ENCODE data around the gene TUBA3E.
"Not testable (repeated sequence)": the region's sequence is repeated elsewhere in the genome, so short reads cannot be mapped to it uniquely, and the experiment has no call there.

Gene TUBA3E

DNA sequence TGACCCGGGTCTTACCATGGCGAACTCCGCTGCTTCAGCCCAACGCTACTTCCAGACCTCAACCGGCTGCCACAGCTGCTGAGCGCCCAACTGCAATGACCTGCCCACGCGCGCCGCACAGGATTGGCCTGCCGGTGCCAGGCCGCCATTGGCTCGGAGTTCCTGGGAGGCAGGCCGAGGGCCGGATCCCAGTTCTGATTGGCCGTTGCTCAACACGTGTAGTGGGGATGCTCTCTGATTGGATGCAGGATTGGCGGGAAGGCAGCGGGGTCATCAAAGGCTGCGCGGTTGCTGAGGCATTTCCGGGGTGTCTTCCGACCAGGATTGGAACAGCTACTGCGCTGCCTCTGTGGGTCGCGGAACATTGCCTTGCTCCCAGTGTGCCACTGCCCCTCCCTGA is at the start of gene TUBA3E:
Gene TUBA3E (minus strand): TSS at position 97 of the 400 bp plus-strand sequence. CDS start 79 bp downstream, at position 18.
- no peak for DNase-seq (ENCODE audit: low read depth in 2 of 2)

DNA sequence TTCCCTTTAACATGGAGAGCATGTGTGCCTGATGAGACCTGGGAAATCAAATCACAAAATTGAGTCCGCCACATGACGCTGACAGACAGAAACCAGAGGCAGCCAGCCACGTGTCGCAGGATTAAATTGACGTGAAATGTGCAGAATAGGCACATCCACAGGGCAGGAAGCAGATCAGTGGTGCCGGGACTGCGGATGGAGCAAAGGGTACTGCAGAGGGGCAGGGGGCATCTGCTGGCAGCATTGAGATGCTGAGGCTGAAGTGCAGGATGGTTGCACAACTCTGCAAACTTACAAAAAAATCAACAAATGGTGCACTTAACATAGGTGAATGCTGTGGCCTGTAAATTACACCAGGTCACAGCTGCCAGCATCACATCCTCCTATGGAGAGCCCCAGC is 48.2 kb upstream of the TUBA3E start:
- no peak for DNase-seq (ENCODE audit: low read depth in 2 of 2)

DNA sequence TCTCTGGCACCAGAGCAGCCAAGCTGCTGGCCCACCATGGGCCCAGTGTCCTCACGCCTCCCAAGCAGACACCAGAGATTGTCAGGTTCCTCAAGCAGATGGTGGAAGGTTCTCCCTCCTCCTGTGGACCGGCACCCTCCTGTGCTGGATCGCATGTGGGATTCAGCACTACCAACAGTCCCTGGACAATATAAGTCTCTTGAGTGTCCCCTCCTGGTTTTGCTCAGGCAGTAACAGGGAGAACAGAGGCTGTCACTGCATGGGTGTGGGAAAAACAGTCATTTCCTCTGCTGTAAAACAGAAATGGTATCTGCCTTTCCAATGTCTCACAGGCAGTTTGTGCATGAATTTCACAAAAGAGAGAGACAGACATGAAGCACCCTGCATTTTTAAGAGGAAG is 47.7 kb upstream of the TUBA3E start:
- DNase-seq (ENCODE audit: low read depth in 2 of 2): no peak

DNA sequence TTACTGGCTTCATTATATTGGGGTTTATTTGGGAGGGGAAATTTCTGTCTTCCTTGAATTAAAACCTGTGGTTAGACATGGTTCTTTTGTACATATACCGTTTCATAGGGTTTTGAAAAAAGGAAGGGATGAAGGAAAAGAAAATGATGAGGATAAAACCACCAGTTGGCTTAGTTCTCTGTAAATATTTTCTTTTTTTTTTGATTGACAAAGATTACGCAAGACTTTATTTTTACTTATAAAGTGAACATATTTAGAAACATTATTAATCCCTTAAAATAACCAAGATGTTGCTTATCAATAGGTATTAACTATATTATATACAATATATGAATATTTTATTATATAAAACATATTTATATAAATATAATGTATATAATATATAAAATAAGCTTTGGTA is 45.1 kb upstream of the TUBA3E start:
- DNase-seq (ENCODE audit: low read depth in 2 of 2): no peak

DNA sequence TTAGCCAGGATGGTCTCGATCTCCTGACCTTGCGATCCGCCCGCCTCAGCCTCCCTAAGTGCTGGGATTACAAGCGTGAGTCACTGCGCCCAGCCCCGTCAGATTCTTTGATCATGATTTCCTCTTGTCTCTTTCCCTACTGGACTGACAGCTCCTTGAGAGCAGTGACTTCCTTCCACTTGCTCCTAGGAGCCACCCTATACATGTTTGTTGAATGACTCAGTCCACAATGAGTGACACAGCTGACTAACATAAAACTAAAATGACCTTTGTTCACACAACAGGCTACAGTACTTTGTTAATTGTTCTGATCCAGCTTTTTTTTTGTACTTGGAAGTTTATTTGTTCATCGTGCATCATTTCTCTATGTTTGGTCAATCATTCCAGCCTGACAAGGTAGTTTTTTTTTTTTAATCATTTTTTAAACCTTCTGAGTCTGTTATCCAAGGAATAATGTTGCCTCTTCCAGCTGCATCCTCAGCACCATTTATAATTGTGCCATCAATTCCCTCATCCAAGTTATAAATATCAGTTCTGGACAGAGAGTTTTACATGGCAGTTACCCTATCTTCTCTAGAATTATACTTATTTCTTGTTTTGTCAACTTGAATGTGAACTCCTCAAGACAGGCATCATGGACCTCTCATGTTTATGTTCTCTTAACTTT is 42.9 kb upstream of the TUBA3E start:
- DNase-seq (ENCODE audit: low read depth in 2 of 2): no peak

DNA sequence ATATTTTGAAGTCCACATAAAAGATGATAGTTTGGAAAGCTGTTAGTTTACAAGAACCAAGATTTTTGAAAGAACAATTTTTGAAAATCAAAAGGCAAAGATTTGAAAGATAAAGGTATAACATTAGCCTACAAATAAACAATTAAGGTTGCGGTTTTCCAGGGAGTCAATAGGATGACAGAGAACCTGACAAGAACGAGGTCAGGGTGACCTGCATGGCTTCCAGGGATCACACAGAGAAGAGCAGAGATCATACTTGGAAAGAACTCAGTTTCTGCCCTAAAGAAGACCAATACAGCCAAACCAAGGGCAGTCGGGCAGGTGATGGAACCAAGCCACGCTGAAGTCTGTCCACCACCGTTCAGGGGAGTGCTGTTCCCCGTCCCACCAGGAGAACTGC is 41.3 kb upstream of the TUBA3E start:
- not testable (repeated sequence) for DNase-seq (ENCODE audit: low read depth in 2 of 2)

DNA sequence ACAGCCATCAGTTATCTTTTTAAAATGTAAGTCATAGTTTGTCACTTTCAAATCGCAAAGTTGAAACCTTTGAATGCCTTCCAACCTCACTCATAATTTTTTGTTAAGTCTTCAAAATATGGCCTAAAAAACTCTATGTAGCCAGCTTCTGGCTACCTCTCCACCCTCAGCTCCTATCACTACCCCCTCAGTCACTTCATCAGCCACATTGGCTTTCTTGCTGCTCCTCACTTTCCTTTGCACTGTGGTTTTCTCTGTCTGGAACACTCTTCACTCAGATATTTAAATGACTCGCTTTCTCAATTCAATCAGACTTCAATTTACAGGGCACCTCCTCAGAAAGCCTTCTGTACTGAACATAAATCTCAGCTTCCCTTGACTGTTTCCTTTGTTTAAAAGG is 34.8 kb upstream of the TUBA3E start:
- DNase-seq (ENCODE audit: low read depth in 2 of 2): not testable (repeated sequence)

DNA sequence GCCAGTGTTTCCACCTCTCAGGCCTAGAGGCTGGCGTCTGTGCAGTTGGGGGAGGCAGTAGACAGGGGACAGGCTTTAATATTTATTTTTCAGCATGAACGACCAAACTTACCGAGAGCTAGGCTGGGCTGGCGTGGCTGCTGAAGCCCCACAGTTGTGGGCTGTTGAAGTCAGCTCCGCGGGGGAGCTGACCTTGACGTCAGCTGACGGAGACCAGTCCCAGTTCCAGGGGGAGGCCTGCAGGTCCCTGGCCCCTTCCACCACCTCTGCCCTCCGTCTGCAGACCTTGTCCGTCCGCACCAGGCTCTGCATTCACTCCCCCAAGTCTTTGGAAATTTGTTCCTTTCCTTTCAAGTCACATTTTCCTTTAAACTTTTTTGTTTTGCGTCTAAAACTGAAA is 33.4 kb upstream of the TUBA3E start:
- no peak for DNase-seq (ENCODE audit: low read depth in 2 of 2)

DNA sequence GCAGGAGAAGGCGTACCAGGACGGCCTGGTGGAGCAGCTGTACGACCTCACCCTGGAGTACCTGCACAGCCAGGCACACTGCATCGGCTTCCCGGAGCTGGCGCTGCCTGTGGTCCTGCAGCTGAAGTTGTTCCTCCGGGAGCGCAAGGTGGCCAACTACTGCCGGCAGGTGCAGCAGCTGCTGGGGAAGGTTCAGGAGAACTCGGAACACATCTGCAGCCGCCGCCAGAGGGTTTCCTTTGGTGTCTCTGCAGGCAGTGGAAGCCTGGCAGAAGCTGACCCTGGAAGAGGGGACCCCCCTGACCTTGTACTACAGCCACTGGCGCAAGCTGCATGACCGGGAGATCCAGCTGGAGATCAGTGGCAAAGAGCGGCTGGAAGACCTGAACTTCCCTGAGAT is 32.7 kb upstream of the TUBA3E start:
- not testable (repeated sequence) for DNase-seq (ENCODE audit: low read depth in 2 of 2)

DNA sequence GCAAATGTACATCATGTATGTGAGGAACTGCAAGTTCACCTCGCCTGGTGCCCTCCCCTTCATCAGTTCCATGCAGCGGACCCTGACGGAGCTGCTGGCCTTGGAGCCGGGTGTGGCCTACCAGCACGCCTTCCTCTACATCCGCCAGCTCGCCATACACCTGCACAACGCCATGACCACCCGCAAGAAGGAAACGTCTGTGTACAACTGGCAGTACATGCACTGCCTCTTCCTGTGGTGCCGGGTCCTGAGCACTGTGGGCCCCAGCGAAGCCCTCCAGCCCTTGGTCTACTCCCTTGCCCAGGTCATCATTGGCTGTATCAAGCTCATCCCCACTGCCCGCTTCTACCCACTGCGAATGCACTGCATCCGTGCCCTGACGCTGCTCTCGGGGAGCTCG is 32.1 kb upstream of the TUBA3E start:
- DNase-seq (ENCODE audit: low read depth in 2 of 2): not testable (repeated sequence)

DNA sequence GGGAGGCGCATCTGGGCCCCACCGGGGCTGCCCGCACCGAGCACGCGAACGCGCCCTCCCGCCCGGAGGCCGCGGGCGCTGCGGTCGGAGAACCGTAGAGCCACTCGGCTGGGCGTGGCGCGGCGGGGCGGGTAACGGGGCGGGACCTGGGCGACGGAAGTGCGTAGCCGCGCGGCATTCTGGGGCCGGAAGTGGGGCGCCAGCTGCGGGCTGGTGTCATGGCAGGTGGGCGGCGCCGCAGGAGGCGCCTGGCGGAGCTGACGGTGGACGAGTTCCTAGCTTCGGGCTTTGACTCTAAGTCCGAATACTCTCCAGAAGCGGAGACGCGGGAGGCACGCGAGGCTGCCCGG is 30.9 kb upstream of the TUBA3E start:
- peak; percentile 2 to 8 for DNase-seq (ENCODE audit: low read depth in 2 of 2)

DNA sequence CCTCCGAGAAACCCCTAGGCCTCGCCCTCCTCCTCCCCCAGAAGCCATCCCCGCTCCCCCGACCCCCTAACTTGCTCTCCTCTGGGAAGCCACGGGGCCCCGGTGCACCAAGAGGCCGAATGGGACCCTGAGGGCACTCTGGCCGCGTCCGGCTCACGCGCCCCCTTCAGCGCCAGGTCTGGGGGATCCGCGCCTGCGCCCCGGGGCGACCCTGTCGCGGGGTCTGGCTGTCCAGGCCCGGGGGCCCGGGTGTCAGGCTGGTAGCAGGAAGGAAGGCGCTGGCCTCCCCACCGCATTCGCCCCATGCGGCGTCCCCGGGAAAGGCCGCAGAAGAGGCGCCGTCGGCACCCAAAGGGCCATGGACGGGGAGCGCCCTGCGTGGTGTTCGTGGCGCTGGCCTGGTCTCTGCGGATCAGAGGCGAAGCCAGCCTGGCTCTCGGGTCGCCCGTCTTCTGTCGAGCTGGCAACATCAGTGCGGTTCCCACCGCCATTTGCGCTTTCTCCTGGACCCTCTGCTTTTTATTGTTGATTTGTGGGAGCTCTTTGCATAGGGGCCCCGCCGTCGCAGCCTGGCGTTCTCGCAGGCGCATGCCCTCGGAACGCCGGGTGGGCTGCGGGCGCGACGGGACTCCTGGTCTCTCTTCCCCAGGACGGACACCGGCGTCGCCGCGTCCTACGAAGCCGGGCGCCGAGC is 30.4 kb upstream of the TUBA3E start:
- not testable (repeated sequence) for DNase-seq (ENCODE audit: low read depth in 2 of 2)

DNA sequence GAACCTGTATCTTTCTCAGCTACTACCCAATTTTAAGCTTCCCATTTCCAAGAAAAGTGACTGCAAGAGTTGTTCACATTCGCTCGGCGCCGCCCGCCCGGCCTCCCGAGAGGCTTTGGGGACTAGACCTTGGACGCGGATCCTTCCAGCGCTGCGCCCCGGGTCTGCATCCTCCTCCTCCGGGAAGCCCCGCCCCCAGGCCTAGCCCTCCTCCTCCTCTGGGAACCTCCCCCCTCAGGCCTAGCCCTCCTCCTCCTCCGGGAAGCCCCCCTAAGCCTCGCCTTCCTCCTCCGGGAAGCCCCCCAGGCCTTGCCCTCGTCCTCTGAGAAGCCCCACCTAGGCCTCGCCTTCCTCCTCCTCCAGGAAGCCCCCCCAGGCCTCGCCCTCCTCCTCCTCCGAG is 29.8 kb upstream of the TUBA3E start:
- DNase-seq (ENCODE audit: low read depth in 2 of 2): not testable (repeated sequence)

DNA sequence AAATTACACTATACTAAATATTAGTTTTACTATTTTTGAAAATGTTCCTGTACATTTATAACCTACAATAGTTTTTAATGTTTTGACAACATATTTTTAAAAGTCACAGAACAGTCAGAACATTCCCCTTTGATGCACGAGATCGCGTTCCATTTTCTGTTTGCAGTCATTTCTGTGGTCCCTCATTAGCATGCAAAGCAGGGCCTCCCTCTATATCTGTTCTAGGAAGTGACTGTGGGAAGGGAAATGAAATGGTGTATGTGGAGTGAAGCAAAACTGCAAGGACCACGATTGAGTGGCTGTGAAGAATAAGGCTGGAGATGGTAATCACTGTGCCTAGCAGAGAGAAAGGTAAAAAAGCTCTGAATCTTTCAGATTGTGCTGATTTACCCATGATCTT is 24.3 kb upstream of the TUBA3E start:
- not testable (repeated sequence) for DNase-seq (ENCODE audit: low read depth in 2 of 2)

DNA sequence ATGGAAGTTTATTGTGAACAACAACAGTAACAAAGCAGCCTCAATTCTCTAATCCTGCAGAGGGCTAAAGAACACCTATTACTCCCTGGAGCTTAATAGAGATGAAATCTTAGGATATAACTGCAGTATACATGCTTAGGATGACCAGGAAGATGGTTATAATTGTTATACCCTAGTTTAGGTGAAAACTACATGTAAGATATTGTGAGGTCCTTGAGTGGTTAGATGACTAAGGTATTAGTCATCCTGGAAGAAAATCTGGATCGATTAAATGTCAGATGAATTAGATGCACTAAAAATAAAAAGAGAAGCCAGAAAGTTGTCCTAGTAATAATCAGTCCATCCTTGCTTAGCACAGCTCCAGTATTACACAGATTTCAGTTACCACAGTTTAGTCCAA is 22.3 kb upstream of the TUBA3E start:
- DNase-seq (ENCODE audit: low read depth in 2 of 2): not testable (repeated sequence)

DNA sequence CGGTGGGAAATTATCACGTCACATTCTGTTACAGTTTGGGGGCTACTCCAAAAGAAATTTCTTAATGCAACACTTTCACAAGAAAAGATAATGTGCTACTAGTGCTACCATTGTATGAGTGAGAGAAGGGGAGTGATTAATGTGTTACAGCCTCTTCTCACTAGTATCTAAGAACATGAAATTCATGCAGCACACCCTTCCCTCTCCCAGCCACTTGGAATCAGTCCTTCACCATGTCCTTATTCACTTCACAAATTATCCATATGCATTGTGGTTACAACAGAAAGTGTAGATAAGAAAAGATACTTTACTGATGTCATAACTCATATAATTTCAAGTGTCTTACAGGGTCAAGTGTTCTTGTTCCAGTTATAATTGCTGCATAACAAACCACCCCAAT is 20.9 kb upstream of the TUBA3E start:
- not testable (repeated sequence) for DNase-seq (ENCODE audit: low read depth in 2 of 2)

DNA sequence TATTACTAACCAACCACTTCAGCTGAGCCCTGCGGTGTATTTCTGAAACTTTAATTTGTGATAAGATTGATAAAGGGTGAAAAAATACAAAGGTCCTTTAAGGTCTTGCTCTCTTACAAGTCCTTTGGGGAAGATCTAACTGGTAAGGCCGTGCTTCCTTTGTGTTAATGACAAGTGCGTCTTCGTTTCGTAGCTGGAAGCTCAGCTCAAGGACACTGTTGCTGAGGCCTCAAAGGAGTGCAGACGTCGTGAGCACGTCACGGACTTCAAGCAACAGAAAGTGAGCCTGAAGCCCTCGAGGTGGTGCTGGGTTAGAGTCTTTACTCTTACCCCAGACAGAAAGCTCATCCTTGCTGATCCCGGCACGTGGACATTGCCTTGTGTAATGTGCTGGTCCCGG is 8.8 kb upstream of the TUBA3E start:
- not testable (repeated sequence) for DNase-seq (ENCODE audit: low read depth in 2 of 2)

DNA sequence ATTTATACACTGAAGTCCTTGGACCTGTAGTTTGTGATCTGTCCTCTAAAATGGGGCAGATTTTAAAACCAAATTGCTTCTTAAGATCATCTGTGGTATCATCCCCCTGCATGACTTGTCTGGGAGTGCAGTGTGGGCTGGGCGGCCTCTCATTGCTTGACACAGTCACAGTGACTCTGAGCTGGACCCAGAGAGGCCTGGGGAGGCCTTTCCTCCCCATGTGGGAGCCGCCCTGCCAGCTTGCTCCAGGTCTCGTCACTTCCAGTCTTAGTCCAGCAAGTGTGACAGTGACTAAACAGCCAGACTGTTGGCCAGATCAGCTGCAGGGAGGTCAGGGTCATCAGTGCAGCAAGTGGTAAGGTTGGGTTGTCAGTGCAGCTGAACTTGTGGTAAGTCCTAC is 4.9 kb upstream of the TUBA3E start:
- not testable (repeated sequence) for DNase-seq (ENCODE audit: low read depth in 2 of 2)

DNA sequence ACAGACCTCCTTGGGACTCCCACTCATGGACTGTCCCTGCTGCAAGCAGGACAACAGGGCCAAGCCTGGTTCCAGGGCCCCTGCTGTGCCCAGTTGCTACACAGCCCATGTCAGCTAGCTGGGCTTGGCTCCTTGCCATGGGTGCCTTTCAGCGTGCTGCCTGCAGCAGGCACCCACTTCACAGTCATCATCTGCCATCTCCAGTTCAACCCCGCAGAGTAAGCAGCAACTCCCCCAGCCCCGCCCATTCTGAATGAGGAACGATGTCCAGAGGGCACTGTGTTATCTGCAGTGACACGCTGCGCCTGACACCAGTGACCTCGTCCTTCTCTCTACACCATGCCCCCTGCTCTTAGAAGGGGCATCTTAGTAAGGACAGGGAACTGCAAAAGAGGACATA is 4.3 kb upstream of the TUBA3E start:
- not testable (repeated sequence) for DNase-seq (ENCODE audit: low read depth in 2 of 2)

DNA sequence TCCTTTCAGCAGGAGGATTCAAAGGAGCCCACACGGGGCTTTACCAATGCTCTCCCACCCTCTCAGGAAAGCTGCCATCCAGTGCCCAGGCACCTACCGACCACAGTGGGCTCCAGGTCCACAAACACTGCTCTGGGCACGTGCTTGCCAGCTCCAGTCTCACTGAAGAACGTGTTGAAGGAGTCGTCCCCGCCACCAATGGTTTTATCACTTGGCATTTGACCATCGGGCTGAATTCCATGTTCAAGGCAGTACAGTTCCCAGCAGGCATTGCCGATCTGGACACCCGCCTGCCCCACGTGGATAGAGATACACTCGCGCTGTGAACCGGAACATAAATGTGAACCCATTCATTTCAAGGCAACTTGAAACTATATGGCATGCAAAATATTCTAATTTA is 2.2 kb downstream of the TUBA3E start:
- DNase-seq (ENCODE audit: low read depth in 2 of 2): not testable (repeated sequence)

DNA sequence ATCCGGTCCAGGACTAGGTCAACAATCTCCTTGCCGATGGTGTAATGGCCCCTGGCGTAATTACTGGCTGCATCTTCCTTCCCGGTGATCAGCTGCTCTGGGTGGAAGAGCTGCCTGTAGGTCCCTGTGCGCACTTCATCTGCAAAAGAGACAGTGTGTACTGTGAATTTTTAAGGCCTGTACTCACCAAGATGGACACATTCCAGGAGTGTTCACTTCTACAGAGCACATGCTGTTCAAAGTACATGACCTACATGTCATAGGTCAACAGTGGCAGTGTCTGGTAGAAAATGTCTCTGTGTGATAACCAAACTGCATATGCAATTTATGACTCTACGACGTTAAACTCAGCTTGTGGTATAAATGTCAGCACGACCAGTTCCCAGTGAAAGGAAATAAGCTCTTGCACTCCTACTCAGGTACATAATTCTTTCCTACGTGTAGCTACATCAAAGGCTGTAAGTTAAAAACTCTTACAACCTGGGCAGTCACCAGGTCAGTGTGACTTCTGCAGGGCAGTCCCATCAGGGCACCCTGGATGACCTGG is 3.1 kb downstream of the TUBA3E start:
- DNase-seq (ENCODE audit: low read depth in 2 of 2): not testable (repeated sequence)

DNA sequence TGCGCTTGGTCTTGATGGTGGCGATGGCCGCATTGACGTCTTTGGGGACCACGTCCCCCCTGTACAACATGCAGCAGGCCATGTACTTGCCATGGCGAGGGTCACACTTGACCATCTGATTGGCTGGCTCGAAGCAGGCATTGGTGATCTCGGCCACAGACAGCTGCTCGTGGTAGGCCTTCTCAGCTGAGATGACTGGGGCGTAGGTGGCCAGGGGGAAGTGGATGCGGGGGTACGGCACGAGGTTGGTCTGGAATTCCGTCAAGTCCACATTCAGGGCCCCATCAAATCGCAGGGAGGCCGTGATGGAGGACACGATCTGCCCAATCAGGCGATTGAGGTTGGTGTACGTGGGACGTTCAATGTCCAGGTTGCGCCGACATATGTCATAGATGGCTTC is 4.4 kb downstream of the TUBA3E start:
- DNase-seq (ENCODE audit: low read depth in 2 of 2): not testable (repeated sequence)

DNA sequence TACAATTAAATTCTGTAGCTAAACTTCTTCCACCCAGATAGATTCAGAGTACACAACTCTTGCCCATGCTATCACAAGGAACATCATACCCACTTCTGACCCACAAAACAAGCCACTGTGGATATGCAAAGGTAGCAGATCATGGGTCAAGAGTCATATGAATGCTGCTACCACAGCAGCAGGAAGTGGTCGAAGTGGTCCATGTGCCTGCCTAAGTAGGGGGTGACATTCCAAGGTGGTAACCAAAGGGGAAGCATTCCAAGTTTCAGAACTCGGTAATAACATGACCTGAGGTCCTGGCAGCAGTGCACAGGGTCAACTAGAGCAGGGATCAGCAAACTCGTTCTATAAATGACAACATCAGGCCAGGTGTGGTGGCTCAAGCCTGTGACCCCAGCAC is 5.8 kb downstream of the TUBA3E start:
- not testable (repeated sequence) for DNase-seq (ENCODE audit: low read depth in 2 of 2)
